Omental fat pad (tissue), 4 donors: ENCODE results near the gene KCNF1. TPM values are rescaled to one million over a fixed set of nuclear protein-coding genes. Genes with fewer than 3 reads are reported as not detected.

Experiments
- ATAC-seq: fragments of 150-250 bp; one replicate; pipeline ENCODE4 v1.9.1; 2016; ENCODE audit warnings: mild to moderate bottlenecking, moderate library complexity; ENCODE audit not compliant: low FRiP score
- DNase-seq: peaks from one replicate; pipeline ENCODE4 v3.0.0-alpha.2; 2019; ENCODE audit warnings: low spot score
- CTCF ChIP-seq, 3 donors: fragments of 450-650 bp; IDR thresholded peaks; one replicate each; pipeline ENCODE4 v1.5.1; 2016 to 2017; ENCODE audit warnings: antibody characterized with exemption in 3 of 3, mild to moderate bottlenecking in 3 of 3, moderate library complexity in 2 of 3
- total RNA-seq, 4 donors: library from RNA; depleted of rRNA; stranded (reverse); fragments of >200 nt; gene quantifications; one replicate each; pipeline ENCODE4 v1.1.0, GENCODE V29; 2016

Gene KCNF1
- total RNA-seq, 4 donors from 2014 or later: 0.79 TPM; not detected in 3

- DNase-seq (no peak), ATAC-seq (no peak)
- no peak for TF ChIP-seq CTCF (IDR thresholded peaks at IDR 0.05)
Observed at GRCh38 chr2:10947446-10948187, 35.9 kb downstream of the KCNF1 start.

GRCh38 chr2:10948188-10948564 lies 36.4 kb downstream of the KCNF1 start:
- DNase-seq (no peak), ATAC-seq (no peak)
- TF ChIP-seq CTCF (IDR thresholded peaks at IDR 0.05): no peak

- ATAC-seq: no peak
- DNase-seq: no peak
- no peak for TF ChIP-seq CTCF (IDR thresholded peaks at IDR 0.05)
Observed at GRCh38 chr2:10948606-10949230, 37.0 kb downstream of the KCNF1 start.

GRCh38 chr2:10949835-10950234 lies 38.1 kb downstream of the KCNF1 start:
- no peak for ATAC-seq
- TF ChIP-seq CTCF (IDR thresholded peaks at IDR 0.05): no peak
- DNase-seq: no peak

- ATAC-seq: no peak
- DNase-seq: no peak
- TF ChIP-seq CTCF (IDR thresholded peaks at IDR 0.05): no peak
Observed at GRCh38 chr2:10951558-10952414, 40.1 kb downstream of the KCNF1 start.

GRCh38 chr2:10954416-10954815 lies 42.7 kb downstream of the KCNF1 start:
- DNase-seq: no peak
- TF ChIP-seq CTCF (IDR thresholded peaks at IDR 0.05): no peak
- ATAC-seq: no peak
